DOHH2 (cell line): ENCODE measurements around the gene TOMM40L.

Experiments used
- H3F3A ChIP-seq: fragments of 200-600 bp; sonication (generic), shearing (Covaris generic); 2 replicates; pipeline ENCODE4 v1.6.0; 2016; ENCODE audit warnings: antibody characterized with exemption, mild to moderate bottlenecking; ENCODE audit not compliant: control insufficient read depth, insufficient read depth
- H3K27ac ChIP-seq: fragments of 200-600 bp; sonication (generic); 2 replicates; pipeline ENCODE4 v1.5.1; 2014; ENCODE audit warnings: low read depth, mild to moderate bottlenecking, low read length, moderate library complexity
- H3K27me3 ChIP-seq: fragments of 200-600 bp; sonication (generic); 2 replicates; pipeline ENCODE4 v1.6.1; 2014; ENCODE audit warnings: mild to moderate bottlenecking, low read length, mixed read lengths; ENCODE audit not compliant: control insufficient read depth
- H3K36me3 ChIP-seq: fragments of 200-600 bp; sonication (generic); 2 replicates; pipeline ENCODE4 v1.6.1; 2014; ENCODE audit warnings: mild to moderate bottlenecking, low read length, moderate library complexity, mixed read lengths; ENCODE audit not compliant: control insufficient read depth
- H3K4me1 ChIP-seq: fragments of 200-600 bp; sonication (generic); 2 replicates; pipeline ENCODE4 v1.6.1; 2014; ENCODE audit warnings: mild to moderate bottlenecking, low read length, mixed read lengths; ENCODE audit not compliant: control insufficient read depth
- H3K4me2 ChIP-seq: fragments of 200-600 bp; sonication (generic); 2 replicates; pipeline ENCODE4 v1.6.0; 2014; ENCODE audit warnings: mild to moderate bottlenecking, low read length, moderate library complexity
- H3K4me3 ChIP-seq: fragments of 200-600 bp; sonication (generic); 2 replicates; pipeline ENCODE4 v1.5.1; 2014; ENCODE audit warnings: mild to moderate bottlenecking, low read length, mixed read lengths
- H3K79me2 ChIP-seq: fragments of 200-600 bp; sonication (generic); 2 replicates; pipeline ENCODE4 v1.6.1; 2014; ENCODE audit warnings: mild to moderate bottlenecking, low read length, mixed read lengths; ENCODE audit not compliant: control insufficient read depth
- H3K9me2 ChIP-seq: fragments of 200-600 bp; sonication (generic); replicated peaks from 2 replicates; pipeline ENCODE4 v1.6.1; 2014; ENCODE audit warnings: mild to moderate bottlenecking, low read length, mixed read lengths; ENCODE audit not compliant: control insufficient read depth
- H3K9me3 ChIP-seq: fragments of 200-600 bp; sonication (generic); 2 replicates; pipeline ENCODE4 v1.6.1; 2014; ENCODE audit warnings: antibody characterized with exemption, low read length, mixed read lengths; ENCODE audit not compliant: control insufficient read depth, insufficient read depth
- H4K20me1 ChIP-seq: fragments of 200-600 bp; sonication (generic); 2 replicates; pipeline ENCODE4 v1.6.0; 2014; ENCODE audit warnings: low read depth, mild to moderate bottlenecking, antibody characterized with exemption, low read length, moderate library complexity; ENCODE audit not compliant: control insufficient read depth, insufficient read depth
- CTCF ChIP-seq: fragments of 200-600 bp; sonication (generic); IDR thresholded peaks from one replicate; pipeline ENCODE4 v1.5.1; 2014; ENCODE audit warnings: antibody characterized with exemption, mild to moderate bottlenecking, low read depth, low read length; ENCODE audit not compliant: poor library complexity, severe bottlenecking
- EZH2phosphoT487 ChIP-seq: fragments of 200-600 bp; sonication (generic); IDR thresholded peaks from 2 replicates; pipeline ENCODE4 v1.6.1; 2017; ENCODE audit warnings: borderline replicate concordance, mild to moderate bottlenecking, antibody characterized with exemption, low read length, moderate library complexity, mixed read lengths

TOMM40L gene

DNA sequence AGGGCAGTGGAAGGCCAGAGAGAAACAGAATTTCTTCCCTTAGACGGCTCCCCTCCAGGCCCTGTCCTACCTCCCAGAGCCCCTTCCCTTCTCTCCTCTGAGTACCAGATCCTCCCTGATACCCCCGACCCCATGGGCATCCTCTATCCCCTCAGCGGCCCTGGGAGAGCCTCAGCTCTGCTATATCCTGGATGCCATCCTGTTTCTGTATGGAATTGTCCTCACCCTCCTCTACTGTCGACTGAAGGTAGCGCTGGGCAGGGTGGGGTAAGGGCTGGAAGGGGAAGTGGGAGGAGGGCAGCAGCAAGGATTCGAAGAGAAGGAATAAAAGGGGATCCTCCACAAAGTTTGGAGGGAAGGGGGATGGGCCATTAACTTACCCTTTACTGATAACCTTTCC is 8.0 kb upstream of the TOMM40L start:
- H3F3A ChIP-seq, result peaks cover 3% of the 10 kb centered on the region
- H3K9me3 ChIP-seq, result no peaks in the 10 kb centered on the region
- no peaks in the 10 kb centered on the region for H3K27me3 ChIP-seq
- H3K4me1 ChIP-seq, result peaks cover 28% of the 10 kb centered on the region
- H3K4me2 ChIP-seq, result peak overlapping the region; percentile 42
- no peaks in the 10 kb centered on the region for H4K20me1 ChIP-seq
- no peak overlapping the region for H3K4me3 ChIP-seq
- H3K79me2 ChIP-seq, result no peaks in the 10 kb centered on the region
- no peaks in the 10 kb centered on the region for H3K9me2 ChIP-seq
- TF ChIP-seq EZH2phosphoT487, result no peak
- TF ChIP-seq CTCF, result no peak
- no peak overlapping the region for H3K27ac ChIP-seq
- peaks cover 17% of the 10 kb centered on the region for H3K36me3 ChIP-seq

GRCh38 chr1:161218301-161219077 is 7.4 kb upstream of the TOMM40L start:
- H3K27ac ChIP-seq, result no peak overlapping the region

GRCh38 chr1:161219078-161219892 is 6.6 kb upstream of the TOMM40L start:
- H3K4me2 ChIP-seq, result peak overlapping the region; percentile 42; the same call in 1 of the 2 replicates
- peaks cover 28% of the 10 kb centered on the region for H3K4me1 ChIP-seq
- peaks cover 3% of the 10 kb centered on the region for H3K36me3 ChIP-seq
- H3K27me3 ChIP-seq, result no peaks in the 10 kb centered on the region
- no peaks in the 10 kb centered on the region for H3K9me3 ChIP-seq
- TF ChIP-seq CTCF, result no peak
- TF ChIP-seq EZH2phosphoT487, result no peak
- H3K9me2 ChIP-seq, result no peaks in the 10 kb centered on the region
- H3K79me2 ChIP-seq, result no peaks in the 10 kb centered on the region
- no peak overlapping the region for H3K27ac ChIP-seq
- H3K4me3 ChIP-seq, result no peak overlapping the region
- peaks cover 3% of the 10 kb centered on the region for H3F3A ChIP-seq
- H4K20me1 ChIP-seq, result no peaks in the 10 kb centered on the region

More at GRCh38 chr1:161218301-161219077, 7.4 kb upstream of the TOMM40L start:
- Histone ChIP-seq H3K4me1 (peaks cover 28% of the 10 kb centered on the region), H3K4me3 (no peak overlapping the region), H3K79me2 (no peaks in the 10 kb centered on the region), H3F3A (peaks cover 3% of the 10 kb centered on the region), H3K27me3 (no peaks in the 10 kb centered on the region), H4K20me1 (no peaks in the 10 kb centered on the region), H3K4me2 (peak overlapping the region; percentile 42), H3K9me2 (no peaks in the 10 kb centered on the region), H3K9me3 (no peaks in the 10 kb centered on the region), H3K36me3 (peaks cover 11% of the 10 kb centered on the region)
- TF ChIP-seq CTCF (no peak), EZH2phosphoT487 (no peak)
